ENCODE results near the gene NUDT19.

NUDT19 gene

DNA sequence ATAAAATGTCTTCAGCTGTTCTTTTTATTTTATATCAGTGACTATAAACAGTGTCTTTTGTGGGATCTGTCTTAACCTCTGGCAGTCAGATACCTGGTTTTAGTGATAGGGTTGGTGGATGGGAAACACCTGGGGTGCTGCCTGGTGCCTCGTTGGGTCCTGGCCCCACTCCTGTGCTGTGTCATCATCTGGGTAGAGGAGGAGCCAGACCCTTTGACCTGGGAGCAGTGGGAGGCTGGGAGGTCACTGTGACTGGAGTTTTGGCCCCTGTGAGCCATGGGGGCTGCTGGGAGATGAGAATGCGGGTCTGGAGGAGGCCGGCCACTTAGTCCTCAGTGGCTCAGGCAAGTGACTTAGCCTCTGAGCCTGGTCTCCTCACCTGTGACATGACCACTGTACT is 57.3 kb downstream of the NUDT19 start:
- in situ Hi-C loops (cut with MboI; ENCODE audit: low sequenced_read_pairs, unreplicated experiment): no loop called here
- no peak for TF ChIP-seq CTCF (IDR thresholded peaks at IDR 0.05; ENCODE audit: borderline replicate concordance, control extremely low read depth, extremely low read depth, insufficient read depth, missing control alignments)
- DNase-seq (ENCODE audit: low spot score): no peak

GRCh38 chr19:32749361-32749760 is 57.7 kb downstream of the NUDT19 start:
- in situ Hi-C loops (cut with MboI; ENCODE audit: low sequenced_read_pairs, unreplicated experiment): no loop called here
- no peak for DNase-seq (ENCODE audit: low spot score)
- TF ChIP-seq CTCF (IDR thresholded peaks at IDR 0.05; ENCODE audit: borderline replicate concordance, control extremely low read depth, extremely low read depth, insufficient read depth, missing control alignments): no peak

GRCh38 chr19:32750441-32751055 is 58.9 kb downstream of the NUDT19 start:
- DNase-seq (ENCODE audit: low spot score): no peak
- TF ChIP-seq CTCF (IDR thresholded peaks at IDR 0.05; ENCODE audit: borderline replicate concordance, control extremely low read depth, extremely low read depth, insufficient read depth, missing control alignments): no peak
- in situ Hi-C loops (cut with MboI; ENCODE audit: low sequenced_read_pairs, unreplicated experiment): no loop called here

DNA sequence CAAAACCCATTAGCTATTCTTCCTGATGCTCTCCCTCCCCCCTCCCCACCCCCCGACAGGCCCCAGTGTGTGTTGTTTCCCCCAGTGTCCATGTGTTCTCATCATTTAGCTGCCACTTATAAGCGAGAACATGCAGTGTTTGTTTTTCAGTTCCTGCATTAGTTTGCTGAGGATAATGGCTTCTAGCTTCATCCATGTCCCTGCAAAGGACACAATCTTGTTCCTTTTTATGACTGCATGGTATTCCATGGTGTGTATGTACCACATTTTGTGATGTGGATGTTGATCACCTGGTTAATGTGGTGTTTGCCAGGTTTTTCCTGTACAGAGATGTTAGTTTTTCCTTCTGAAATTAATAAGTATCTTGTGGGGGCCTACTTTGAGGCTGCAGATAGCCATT is 59.4 kb downstream of the NUDT19 start:
- in situ Hi-C loops (cut with MboI; ENCODE audit: low sequenced_read_pairs, unreplicated experiment): no loop called here
- no peak for TF ChIP-seq CTCF (IDR thresholded peaks at IDR 0.05; ENCODE audit: borderline replicate concordance, control extremely low read depth, extremely low read depth, insufficient read depth, missing control alignments)

GRCh38 chr19:32757189-32757588 is 65.6 kb downstream of the NUDT19 start:
- DNase-seq (ENCODE audit: low spot score): no peak
- no peak for TF ChIP-seq CTCF (IDR thresholded peaks at IDR 0.05; ENCODE audit: borderline replicate concordance, control extremely low read depth, extremely low read depth, insufficient read depth, missing control alignments)
- in situ Hi-C loops (cut with MboI; ENCODE audit: low sequenced_read_pairs, unreplicated experiment): no loop called here

More for the DNA sequence above, 59.4 kb downstream of the NUDT19 start:
- DNase-seq (ENCODE audit: low spot score): no peak
